Left ventricle myocardium inferior (tissue), 1 donor: Measurements from ENCODE around the gene IGF1R. TPM values are rescaled to one million over a fixed set of nuclear protein-coding genes. Genes with fewer than 3 reads are reported as not detected.

Experiments
- DNase-seq: peaks from one replicate; pipeline ENCODE4 v3.0.0-alpha.2; 2020
- H3K27ac ChIP-seq: fragments of 200-600 bp; replicated peaks from 2 replicates; pipeline ENCODE4 v1.8.0; 2021
- H3K27me3 ChIP-seq: fragments of 200-600 bp; 2 replicates; pipeline ENCODE4 v1.8.0; 2021; ENCODE audit warnings: low read depth
- H3K36me3 ChIP-seq: fragments of 200-600 bp; 2 replicates; pipeline ENCODE4 v1.8.0; 2021
- H3K4me1 ChIP-seq: fragments of 200-600 bp; 2 replicates; pipeline ENCODE4 v1.8.0; 2021
- H3K4me3 ChIP-seq: fragments of 200-600 bp; 2 replicates; pipeline ENCODE4 v1.8.0; 2021; ENCODE audit warnings: mild to moderate bottlenecking, moderate library complexity
- H3K9me3 ChIP-seq: fragments of 200-600 bp; replicated peaks from 2 replicates; pipeline ENCODE4 v1.8.0; 2021
- CTCF ChIP-seq: fragments of 200-600 bp; IDR thresholded peaks from 2 replicates; pipeline ENCODE4 v1.8.0; 2021; ENCODE audit warnings: antibody characterized with exemption, mild to moderate bottlenecking, borderline replicate concordance
- intact Hi-C: fragments of 100-400 bp; cut with micrococcal nuclease; formaldehyde crosslinking; loops from one replicate; pipeline ENCODE4 v1.11.0; 2022
- total RNA-seq: library from RNA; stranded (reverse); fragmentation: NEBNext Ultra II Directional; extraction: Animal tissue kit (Norgen Biotek cat#: 25700); gene quantifications from one replicate; pipeline ENCODE4 v1.2.1, GENCODE V29; 2021
- donor health status: DM: no; HTN: yes; CAD: no; lungs with severe emphysema.

The IGF1R gene
- total RNA-seq, 1 donor from 2014 or later, result 37.2 TPM

GRCh38 chr15:98620020-98620419, 28.3 kb upstream of the IGF1R start:
- Histone ChIP-seq H3K36me3 (no peaks in the 10 kb centered on the region), H3K27me3 (peaks cover 93% of the 10 kb centered on the region), H3K27ac (no peak overlapping the region), H3K4me1 (no peaks in the 10 kb centered on the region), H3K9me3 (no peaks in the 10 kb centered on the region), H3K4me3 (no peak overlapping the region)
- TF ChIP-seq CTCF, result no peak
- DNase-seq, result no peak
- intact Hi-C loops, result no loop called here

GRCh38 chr15:98621021-98621420, 27.3 kb upstream of the IGF1R start:
- Histone ChIP-seq H3K9me3 (no peaks in the 10 kb centered on the region), H3K27me3 (peaks cover 99% of the 10 kb centered on the region), H3K27ac (no peak overlapping the region), H3K4me3 (no peak overlapping the region), H3K4me1 (no peaks in the 10 kb centered on the region), H3K36me3 (no peaks in the 10 kb centered on the region)
- TF ChIP-seq CTCF, result no peak
- intact Hi-C loops, result no loop called here
- no peak for DNase-seq

- no peaks in the 10 kb centered on the region for H3K4me1 ChIP-seq
- intact Hi-C loops, result no loop called here
- H3K36me3 ChIP-seq, result no peaks in the 10 kb centered on the region
- no peaks in the 10 kb centered on the region for H3K9me3 ChIP-seq
- peaks cover 96% of the 10 kb centered on the region for H3K27me3 ChIP-seq
- DNase-seq, result no peak
- TF ChIP-seq CTCF, result no peak
- no peak overlapping the region for H3K27ac ChIP-seq
- no peak overlapping the region for H3K4me3 ChIP-seq
Observed at GRCh38 chr15:98625614-98626013, 22.7 kb upstream of the IGF1R start.

- H3K9me3 ChIP-seq, result no peaks in the 10 kb centered on the region
- no peak for DNase-seq
- H3K4me3 ChIP-seq, result no peak overlapping the region
- H3K27ac ChIP-seq, result no peak overlapping the region
- H3K27me3 ChIP-seq, result peaks cover 96% of the 10 kb centered on the region
- intact Hi-C loops, result no loop called here
- TF ChIP-seq CTCF, result no peak
- H3K36me3 ChIP-seq, result no peaks in the 10 kb centered on the region
- H3K4me1 ChIP-seq, result no peaks in the 10 kb centered on the region
Observed at GRCh38 chr15:98626153-98626552, 22.2 kb upstream of the IGF1R start.

GRCh38 chr15:98628216-98628615, 20.1 kb upstream of the IGF1R start:
- H3K9me3 ChIP-seq, result no peaks in the 10 kb centered on the region
- no peak for TF ChIP-seq CTCF
- no peaks in the 10 kb centered on the region for H3K4me1 ChIP-seq
- intact Hi-C loops, result no loop called here
- no peak overlapping the region for H3K4me3 ChIP-seq
- no peak for DNase-seq
- no peaks in the 10 kb centered on the region for H3K36me3 ChIP-seq
- H3K27me3 ChIP-seq, result peaks cover 94% of the 10 kb centered on the region
- H3K27ac ChIP-seq, result no peak overlapping the region

- no peak for DNase-seq
- peaks cover 85% of the 10 kb centered on the region for H3K27me3 ChIP-seq
- H3K36me3 ChIP-seq, result no peaks in the 10 kb centered on the region
- H3K4me3 ChIP-seq, result no peak overlapping the region
- no peaks in the 10 kb centered on the region for H3K4me1 ChIP-seq
- intact Hi-C loops, result no loop called here
- no peaks in the 10 kb centered on the region for H3K9me3 ChIP-seq
- no peak overlapping the region for H3K27ac ChIP-seq
- no peak for TF ChIP-seq CTCF
Observed at GRCh38 chr15:98635848-98636247, 12.5 kb upstream of the IGF1R start.
